Stimulated activated CD4-positive, alpha-beta T cell treated with anti-CD3 and anti-CD28 coated beads, TNF-alpha, amount 100 ng/mL, for 48 hours (primary cell): Measurements from ENCODE around the gene SLC25A27.

Experiments used
- DNase-seq, 3 donors: peaks; one replicate each; pipeline ENCODE4 v3.0.0-alpha.2; 2020; ENCODE audit warnings: low read depth in 3 of 3

The SLC25A27 gene

GRCh38 chr6:46715141-46715540 is 62.4 kb downstream of the SLC25A27 start:
- no peak for DNase-seq

- DNase-seq = no peak
Observed at GRCh38 chr6:46719099-46719498, 66.3 kb downstream of the SLC25A27 start.

- no peak for DNase-seq
Observed at GRCh38 chr6:46720401-46720800, 67.6 kb downstream of the SLC25A27 start.
